ENCODE measurements around the gene CEMIP2.
"Not testable (repeated sequence)": the region's sequence is repeated elsewhere in the genome, so short reads cannot be mapped to it uniquely, and the experiment has no call there.

The CEMIP2 gene

GRCh38 chr9:71692337-71692736 is 76.0 kb downstream of the CEMIP2 start:
- no peak for DNase-seq (ENCODE audit: extremely low read depth, insufficient read length)
- no peaks in the 10 kb centered on the region for H3K36me3 ChIP-seq (ENCODE audit: control insufficient read depth, insufficient read depth, low read length)
- no peaks in the 10 kb centered on the region for H3K27me3 ChIP-seq (replicated peaks; ENCODE audit: control insufficient read depth, insufficient read depth, low read length)
- H3K4me3 ChIP-seq (replicated peaks; ENCODE audit: low read depth, low read length), result no peak overlapping the region
- TF ChIP-seq CTCF (IDR thresholded peaks at IDR 0.05; ENCODE audit: insufficient read depth, low read length, poor library complexity, severe bottlenecking), result no peak

GRCh38 chr9:71691576-71691975 is 76.7 kb downstream of the CEMIP2 start:
- H3K36me3 ChIP-seq (ENCODE audit: control insufficient read depth, insufficient read depth, low read length); DNase-seq (ENCODE audit: extremely low read depth, insufficient read length); H3K4me3 ChIP-seq (replicated peaks; ENCODE audit: low read depth, low read length); H3K27me3 ChIP-seq (replicated peaks; ENCODE audit: control insufficient read depth, insufficient read depth, low read length): not testable (repeated sequence)

GRCh38 chr9:71690689-71691435 is 77.5 kb downstream of the CEMIP2 start:
- TF ChIP-seq CTCF (IDR thresholded peaks at IDR 0.05; ENCODE audit: insufficient read depth, low read length, poor library complexity, severe bottlenecking), result no peak
- no peak overlapping the region for H3K4me3 ChIP-seq (replicated peaks; ENCODE audit: low read depth, low read length)
- H3K27me3 ChIP-seq (replicated peaks; ENCODE audit: control insufficient read depth, insufficient read depth, low read length), result no peaks in the 10 kb centered on the region
- no peak for DNase-seq (ENCODE audit: extremely low read depth, insufficient read length)
- H3K36me3 ChIP-seq (ENCODE audit: control insufficient read depth, insufficient read depth, low read length), result no peaks in the 10 kb centered on the region

- DNase-seq (ENCODE audit: extremely low read depth, insufficient read length), result no peak
- no peaks in the 10 kb centered on the region for H3K36me3 ChIP-seq (ENCODE audit: control insufficient read depth, insufficient read depth, low read length)
- no peaks in the 10 kb centered on the region for H3K27me3 ChIP-seq (replicated peaks; ENCODE audit: control insufficient read depth, insufficient read depth, low read length)
- no peak for TF ChIP-seq CTCF (IDR thresholded peaks at IDR 0.05; ENCODE audit: insufficient read depth, low read length, poor library complexity, severe bottlenecking)
- no peak overlapping the region for H3K4me3 ChIP-seq (replicated peaks; ENCODE audit: low read depth, low read length)
Observed at GRCh38 chr9:71690063-71690688, 78.1 kb downstream of the CEMIP2 start.

- Histone ChIP-seq H3K27me3 (replicated peaks; ENCODE audit: control insufficient read depth, insufficient read depth, low read length) (no peaks in the 10 kb centered on the region), H3K36me3 (ENCODE audit: control insufficient read depth, insufficient read depth, low read length) (no peaks in the 10 kb centered on the region), H3K4me3 (replicated peaks; ENCODE audit: low read depth, low read length) (no peak overlapping the region)
- TF ChIP-seq CTCF (IDR thresholded peaks at IDR 0.05; ENCODE audit: insufficient read depth, low read length, poor library complexity, severe bottlenecking), result no peak
- no peak for DNase-seq (ENCODE audit: extremely low read depth, insufficient read length)
Observed at GRCh38 chr9:71687676-71688075, 80.6 kb downstream of the CEMIP2 start.

- H3K27me3 ChIP-seq (replicated peaks; ENCODE audit: control insufficient read depth, insufficient read depth, low read length), result no peaks in the 10 kb centered on the region
- no peak for DNase-seq (ENCODE audit: extremely low read depth, insufficient read length)
- no peak for TF ChIP-seq CTCF (IDR thresholded peaks at IDR 0.05; ENCODE audit: insufficient read depth, low read length, poor library complexity, severe bottlenecking)
- H3K36me3 ChIP-seq (ENCODE audit: control insufficient read depth, insufficient read depth, low read length), result no peaks in the 10 kb centered on the region
- H3K4me3 ChIP-seq (replicated peaks; ENCODE audit: low read depth, low read length), result no peak overlapping the region
Observed at GRCh38 chr9:71685988-71686387, 82.3 kb downstream of the CEMIP2 start.

Measured in GM06990 (cell line).